ENCODE data around the gene ATG7. TPM values are rescaled to one million over a fixed set of nuclear protein-coding genes. Genes with fewer than 3 reads are reported as not detected.

Gene ATG7
- total RNA-seq, 1 donor from 2014 or later: 23.0 TPM

DNA sequence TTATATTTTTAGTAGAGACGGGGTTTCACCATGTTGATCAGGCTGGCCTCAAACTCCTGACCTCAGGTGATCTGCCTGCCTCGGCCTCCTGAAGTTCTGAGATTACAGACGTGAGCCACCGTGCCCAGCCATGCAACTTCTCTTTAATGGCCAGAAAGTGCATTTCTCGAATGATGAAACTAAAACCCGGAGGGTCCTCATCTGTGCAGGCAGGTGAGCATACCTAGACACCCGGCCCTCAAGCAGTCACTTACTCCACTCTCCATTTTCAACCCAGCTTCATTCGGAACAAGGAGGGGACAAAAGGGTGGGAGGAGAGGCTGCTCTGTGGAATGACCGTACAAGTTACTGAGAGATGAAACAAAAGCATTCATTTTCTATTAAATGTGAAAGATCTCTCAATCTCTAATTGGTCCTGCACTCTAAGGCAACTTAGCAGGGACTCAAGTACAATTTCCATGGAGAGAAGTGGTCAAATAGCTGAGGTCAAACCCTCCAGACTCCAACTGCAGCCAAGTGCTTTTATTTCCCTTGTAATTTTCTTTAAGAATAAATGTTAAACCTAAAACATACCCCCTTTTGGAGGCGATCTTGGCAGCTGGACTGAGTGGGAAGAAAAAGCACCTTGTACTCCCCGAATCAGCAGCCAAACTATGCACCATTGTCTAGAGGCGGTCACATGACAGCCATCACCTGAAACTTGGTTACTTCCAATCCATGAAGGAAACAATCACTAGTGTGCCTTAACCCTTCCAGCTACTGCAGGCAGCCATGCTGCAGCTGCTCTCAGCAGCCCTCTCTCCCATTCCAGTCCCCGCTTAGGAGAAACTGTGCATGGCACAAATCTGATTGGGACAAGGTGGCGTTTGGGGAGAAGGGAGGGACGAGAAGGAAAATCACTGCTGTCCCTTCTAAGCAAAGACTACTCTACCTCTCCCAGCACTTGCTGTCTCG lies 309.3 kb downstream of the ATG7 start:
- peaks cover 54% of the 10 kb centered on the region for H3K4me1 Mint-ChIP-seq (ENCODE audit: low read depth, unreplicated experiment)
- H3K4me3 Mint-ChIP-seq (ENCODE audit: unreplicated experiment): peak overlapping the region; percentile 31
- no peaks in the 10 kb centered on the region for H3K27me3 Mint-ChIP-seq (ENCODE audit: unreplicated experiment)

DNA sequence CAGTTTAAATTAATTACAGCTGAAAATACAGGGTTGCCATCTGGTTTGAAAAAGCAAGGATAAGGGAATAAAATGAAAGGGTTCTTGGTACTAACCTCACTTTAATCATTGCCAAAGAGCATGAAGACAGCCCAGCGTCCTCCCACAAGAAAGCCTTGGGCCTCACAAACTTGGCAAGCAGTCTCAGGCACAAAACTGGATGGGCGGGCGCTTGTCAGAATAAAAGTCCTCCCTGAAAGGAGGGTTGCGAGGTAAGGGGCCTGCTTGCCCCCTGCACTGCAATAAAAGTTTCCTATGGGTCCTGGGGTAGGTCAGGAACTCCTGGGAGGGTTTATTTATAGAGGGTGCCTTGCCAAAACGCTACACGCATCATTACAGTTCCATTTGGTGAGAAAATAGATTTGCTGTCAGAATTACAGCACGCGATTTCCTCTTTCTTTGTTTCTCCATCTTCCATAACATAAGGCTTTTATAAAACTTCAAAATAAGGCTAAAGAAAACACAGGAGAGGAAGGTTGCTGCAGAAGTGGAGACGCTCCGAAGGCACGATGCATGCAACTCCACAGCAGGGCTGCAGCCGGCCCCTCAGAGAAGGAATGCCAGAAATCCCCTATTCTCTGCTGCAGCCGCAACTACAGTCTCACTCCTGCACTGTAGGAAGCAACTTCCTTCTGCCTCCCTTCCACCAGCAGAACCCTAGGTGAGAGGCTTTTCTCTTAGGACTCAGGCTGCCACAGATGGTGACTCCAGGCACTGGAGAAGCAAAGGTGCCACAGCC lies 310.2 kb downstream of the ATG7 start:
- Mint-ChIP-seq H3K27ac (ENCODE audit: unreplicated experiment) (peak overlapping the region; percentile 24), H3K4me3 (ENCODE audit: unreplicated experiment) (peak overlapping the region; percentile 35), H3K9me3 (ENCODE audit: unreplicated experiment) (peaks cover 5% of the 10 kb centered on the region), H3K36me3 (ENCODE audit: unreplicated experiment) (no peaks in the 10 kb centered on the region), H3K27me3 (ENCODE audit: unreplicated experiment) (no peaks in the 10 kb centered on the region), H3K4me1 (ENCODE audit: low read depth, unreplicated experiment) (peaks cover 50% of the 10 kb centered on the region)
- no peak for DNase-seq
- TF ChIP-seq, protein P1, sequence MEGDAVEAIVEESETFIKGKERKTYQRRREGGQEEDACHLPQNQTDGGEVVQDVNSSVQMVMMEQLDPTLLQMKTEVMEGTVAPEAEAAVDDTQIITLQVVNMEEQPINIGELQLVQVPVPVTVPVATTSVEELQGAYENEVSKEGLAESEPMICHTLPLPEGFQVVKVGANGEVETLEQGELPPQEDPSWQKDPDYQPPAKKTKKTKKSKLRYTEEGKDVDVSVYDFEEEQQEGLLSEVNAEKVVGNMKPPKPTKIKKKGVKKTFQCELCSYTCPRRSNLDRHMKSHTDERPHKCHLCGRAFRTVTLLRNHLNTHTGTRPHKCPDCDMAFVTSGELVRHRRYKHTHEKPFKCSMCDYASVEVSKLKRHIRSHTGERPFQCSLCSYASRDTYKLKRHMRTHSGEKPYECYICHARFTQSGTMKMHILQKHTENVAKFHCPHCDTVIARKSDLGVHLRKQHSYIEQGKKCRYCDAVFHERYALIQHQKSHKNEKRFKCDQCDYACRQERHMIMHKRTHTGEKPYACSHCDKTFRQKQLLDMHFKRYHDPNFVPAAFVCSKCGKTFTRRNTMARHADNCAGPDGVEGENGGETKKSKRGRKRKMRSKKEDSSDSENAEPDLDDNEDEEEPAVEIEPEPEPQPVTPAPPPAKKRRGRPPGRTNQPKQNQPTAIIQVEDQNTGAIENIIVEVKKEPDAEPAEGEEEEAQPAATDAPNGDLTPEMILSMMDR (IDR thresholded peaks at IDR 0.05; ENCODE audit: partially characterized antibody, unreplicated experiment): no peak

More for the DNA sequence above, 309.3 kb downstream of the ATG7 start:
- Mint-ChIP-seq H3K9me3 (ENCODE audit: unreplicated experiment) (peaks cover 5% of the 10 kb centered on the region), H3K36me3 (ENCODE audit: unreplicated experiment) (no peaks in the 10 kb centered on the region), H3K27ac (ENCODE audit: unreplicated experiment) (peak overlapping the region; percentile 24)
- DNase-seq: no peak
- TF ChIP-seq, protein P1 (IDR thresholded peaks at IDR 0.05; ENCODE audit: partially characterized antibody, unreplicated experiment): no peak

DNA sequence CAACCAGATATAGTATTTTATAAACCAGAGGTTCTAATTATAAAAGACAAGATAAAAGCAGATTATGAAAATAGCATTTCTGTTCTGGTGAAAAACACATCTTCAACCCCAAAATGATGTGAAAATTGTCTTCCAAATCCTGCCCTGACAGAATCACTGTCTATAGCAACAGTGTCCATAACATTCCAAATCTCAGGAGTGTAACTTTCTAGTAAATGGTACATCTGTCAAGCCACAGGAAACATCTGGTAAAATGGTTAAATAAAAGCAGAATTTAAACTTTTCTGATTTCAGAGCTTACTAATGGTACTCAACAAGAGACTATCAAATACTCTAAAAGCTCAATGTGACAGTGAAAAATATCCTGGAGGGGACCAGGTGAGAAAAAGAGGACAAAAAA lies 311.0 kb downstream of the ATG7 start:
- Mint-ChIP-seq H3K4me1 (ENCODE audit: low read depth, unreplicated experiment) (peaks cover 41% of the 10 kb centered on the region), H3K4me3 (ENCODE audit: unreplicated experiment) (no peak overlapping the region), H3K27me3 (ENCODE audit: unreplicated experiment) (peaks cover 2% of the 10 kb centered on the region), H3K9me3 (ENCODE audit: unreplicated experiment) (peaks cover 4% of the 10 kb centered on the region), H3K27ac (ENCODE audit: unreplicated experiment) (no peak overlapping the region), H3K36me3 (ENCODE audit: unreplicated experiment) (no peaks in the 10 kb centered on the region)
- TF ChIP-seq, protein P1 (IDR thresholded peaks at IDR 0.05; ENCODE audit: partially characterized antibody, unreplicated experiment): no peak
- no peak for DNase-seq

DNA sequence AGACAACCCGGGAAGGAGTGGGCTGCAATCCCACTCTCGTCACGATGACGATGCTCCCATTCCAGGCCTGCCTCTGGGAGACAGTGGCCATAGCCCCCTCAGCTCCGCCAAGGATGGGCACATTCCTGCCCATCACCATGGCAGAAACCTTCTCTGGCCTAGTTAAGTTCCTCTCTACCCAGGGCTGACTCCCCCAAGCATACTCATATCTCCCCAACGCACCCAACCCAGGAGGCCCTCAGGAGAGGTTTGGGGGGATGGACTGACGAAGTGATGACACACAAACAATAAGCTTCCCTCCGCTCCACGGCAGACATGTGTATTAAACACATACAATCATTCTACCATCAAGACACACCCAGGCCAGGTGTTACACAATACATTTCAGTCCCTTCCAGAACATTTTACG lies 311.4 kb downstream of the ATG7 start:
- no peak for DNase-seq
- TF ChIP-seq, protein P1 (IDR thresholded peaks at IDR 0.05; ENCODE audit: partially characterized antibody, unreplicated experiment): no peak
- Mint-ChIP-seq H3K9me3 (ENCODE audit: unreplicated experiment) (peaks cover 3% of the 10 kb centered on the region), H3K27ac (ENCODE audit: unreplicated experiment) (no peak overlapping the region), H3K36me3 (ENCODE audit: unreplicated experiment) (no peaks in the 10 kb centered on the region), H3K27me3 (ENCODE audit: unreplicated experiment) (peaks cover 2% of the 10 kb centered on the region), H3K4me1 (ENCODE audit: low read depth, unreplicated experiment) (peaks cover 42% of the 10 kb centered on the region), H3K4me3 (ENCODE audit: unreplicated experiment) (peak overlapping the region; percentile 4)
